Measurements from ENCODE around the gene RPS6KA2.

GRCh38 chr6:166570929-166571713 is 55.9 kb downstream of the RPS6KA2 start:
- TF ChIP-seq CTCF (optimal IDR thresholded peaks at IDR 0.05 in 1 of 3, IDR thresholded peaks at IDR 0.05 in 1 of 3, conservative IDR thresholded peaks at IDR 0.05 in 1 of 3; ENCODE audit: extremely low read depth in 1 of 3, insufficient read depth in 2 of 3, low read length in 3 of 3) = no peak
- no peak for TF ChIP-seq EZH2 (IDR thresholded peaks at IDR 0.05; ENCODE audit: low read length)
